Measurements from ENCODE around the gene PXDN.

The PXDN gene

GRCh38 chr2:1651121-1652033 lies 92.9 kb downstream of the PXDN start:
- H3K27ac ChIP-seq: no peak overlapping the region
- no peak for TF ChIP-seq CTCF (conservative IDR thresholded peaks at IDR 0.05)
- no peak for TF ChIP-seq ZFX (IDR thresholded peaks at IDR 0.05)

GRCh38 chr2:1650085-1650872 lies 94.0 kb downstream of the PXDN start:
- TF ChIP-seq ZFX (IDR thresholded peaks at IDR 0.05) (no peak), CTCF (conservative IDR thresholded peaks at IDR 0.05) (no peak)
- no peak overlapping the region for H3K27ac ChIP-seq

- H3K27ac ChIP-seq: no peak overlapping the region
- TF ChIP-seq CTCF (conservative IDR thresholded peaks at IDR 0.05) (no peak), ZFX (IDR thresholded peaks at IDR 0.05) (no peak)
Measured at GRCh38 chr2:1649103-1650084, 94.9 kb downstream of the PXDN start.

GRCh38 chr2:1648241-1649102 lies 95.8 kb downstream of the PXDN start:
- no peak overlapping the region for H3K27ac ChIP-seq
- TF ChIP-seq CTCF (conservative IDR thresholded peaks at IDR 0.05) (no peak), ZFX (IDR thresholded peaks at IDR 0.05) (no peak)

- no peak for TF ChIP-seq CTCF (conservative IDR thresholded peaks at IDR 0.05)
- H3K27ac ChIP-seq: no peak overlapping the region
Measured at GRCh38 chr2:1647417-1648240, 96.7 kb downstream of the PXDN start.

Data from C4-2B (cell line).